ENCODE results near the gene KLHL41. TPM values are rescaled to one million over a fixed set of nuclear protein-coding genes. Genes with fewer than 3 reads are reported as not detected.
A peak's percentile ranks its signal among the peaks of the same experiment; 100 is the strongest.

KLHL41 gene
- total and polyA plus RNA-seq, 2 of the 13 experiments (the other 11 are each of a cell fraction or from before 2014, with no cell fraction given) = 0.07 to 0.31 TPM

GRCh38 chr2:169485650-169486138, 23.8 kb upstream of the KLHL41 start (continued):
- TF ChIP-seq ZBTB10 (CRISPR knock-in tag; IDR thresholded peaks at IDR 0.05; ENCODE audit: borderline replicate concordance) = no peak
- TF ChIP-seq BCL3 (CRISPR knock-in tag; IDR thresholded peaks at IDR 0.05) = no peak
- no peak for TF ChIP-seq MTF2 (CRISPR knock-in tag; IDR thresholded peaks at IDR 0.05; ENCODE audit: borderline replicate concordance)
- no peak for TF ChIP-seq HOXA5 (CRISPR knock-in tag; IDR thresholded peaks at IDR 0.05)
- TF ChIP-seq ZNF772 (CRISPR knock-in tag; IDR thresholded peaks at IDR 0.05) = no peak
- no peak for TF ChIP-seq ZSCAN5A (CRISPR knock-in tag; IDR thresholded peaks at IDR 0.05; ENCODE audit: borderline replicate concordance)
- TF ChIP-seq ZNF121 (CRISPR knock-in tag; IDR thresholded peaks at IDR 0.05) = no peak
- no peak for TF ChIP-seq ZNF784 (CRISPR knock-in tag; IDR thresholded peaks at IDR 0.05; ENCODE audit: borderline replicate concordance)
- no peak for TF ChIP-seq KLF9 (CRISPR knock-in tag; IDR thresholded peaks at IDR 0.05; ENCODE audit: low read depth)
- no peak for TF ChIP-seq HDAC6 (IDR thresholded peaks at IDR 0.05; ENCODE audit: low read depth, low read length)
- TF ChIP-seq POGK (CRISPR knock-in tag; conservative IDR thresholded peaks at IDR 0.05) = no peak
- TF ChIP-seq ZFYVE20 (CRISPR knock-in tag; IDR thresholded peaks at IDR 0.05; ENCODE audit: borderline replicate concordance, low read depth) = no peak
- no peak for TF ChIP-seq ZSCAN9 (CRISPR knock-in tag; IDR thresholded peaks at IDR 0.05; ENCODE audit: borderline replicate concordance)
- no peak for TF ChIP-seq MAFK (conservative IDR thresholded peaks at IDR 0.05 in 1 of 2, IDR thresholded peaks at IDR 0.05 in 1 of 2; ENCODE audit: low read length in 2 of 2)
- no peak for TF ChIP-seq ZNF367 (CRISPR knock-in tag; IDR thresholded peaks at IDR 0.05; ENCODE audit: borderline replicate concordance)
- no peak for TF ChIP-seq TFAP4 (IDR thresholded peaks at IDR 0.05; ENCODE audit: borderline replicate concordance, low read depth)
- peak; percentile 68 for TF ChIP-seq ZMYM4 (CRISPR knock-in tag; IDR thresholded peaks at IDR 0.05)
- no peak for TF ChIP-seq ZNF761 (CRISPR knock-in tag; conservative IDR thresholded peaks at IDR 0.05)
- TF ChIP-seq MIER3 (CRISPR knock-in tag; IDR thresholded peaks at IDR 0.05; ENCODE audit: borderline replicate concordance) = no peak

All from HepG2 (cell line).